Fibroblast of upper back skin (primary cell): ENCODE results near the gene RCAN3.

Source experiments
- DNase-seq: peaks from one replicate; pipeline ENCODE4 v3.0.0-alpha.2; 2013

Gene RCAN3

GRCh38 chr1:24553931-24554330 lies 51.3 kb downstream of the RCAN3 start:
- DNase-seq: no peak

DNA sequence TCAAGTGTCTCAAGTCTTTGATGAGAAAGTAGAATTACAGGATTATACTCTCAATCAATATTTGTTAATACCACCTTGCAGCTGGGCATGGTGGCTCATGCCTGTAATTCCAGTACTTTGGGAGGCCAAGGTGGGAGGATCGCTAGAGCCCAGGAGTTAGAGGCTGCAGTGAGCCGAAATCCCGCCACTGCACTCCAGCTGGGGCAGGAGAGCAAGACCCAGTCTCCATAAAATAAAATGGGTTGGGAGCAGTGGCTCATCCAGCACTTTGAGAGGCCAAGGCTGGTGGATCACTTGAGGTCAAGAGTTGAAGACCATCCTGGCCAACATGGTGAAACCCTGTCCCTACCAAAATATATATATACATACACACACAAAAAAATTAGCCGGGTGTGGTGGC lies 52.1 kb downstream of the RCAN3 start:
- DNase-seq: no peak

DNA sequence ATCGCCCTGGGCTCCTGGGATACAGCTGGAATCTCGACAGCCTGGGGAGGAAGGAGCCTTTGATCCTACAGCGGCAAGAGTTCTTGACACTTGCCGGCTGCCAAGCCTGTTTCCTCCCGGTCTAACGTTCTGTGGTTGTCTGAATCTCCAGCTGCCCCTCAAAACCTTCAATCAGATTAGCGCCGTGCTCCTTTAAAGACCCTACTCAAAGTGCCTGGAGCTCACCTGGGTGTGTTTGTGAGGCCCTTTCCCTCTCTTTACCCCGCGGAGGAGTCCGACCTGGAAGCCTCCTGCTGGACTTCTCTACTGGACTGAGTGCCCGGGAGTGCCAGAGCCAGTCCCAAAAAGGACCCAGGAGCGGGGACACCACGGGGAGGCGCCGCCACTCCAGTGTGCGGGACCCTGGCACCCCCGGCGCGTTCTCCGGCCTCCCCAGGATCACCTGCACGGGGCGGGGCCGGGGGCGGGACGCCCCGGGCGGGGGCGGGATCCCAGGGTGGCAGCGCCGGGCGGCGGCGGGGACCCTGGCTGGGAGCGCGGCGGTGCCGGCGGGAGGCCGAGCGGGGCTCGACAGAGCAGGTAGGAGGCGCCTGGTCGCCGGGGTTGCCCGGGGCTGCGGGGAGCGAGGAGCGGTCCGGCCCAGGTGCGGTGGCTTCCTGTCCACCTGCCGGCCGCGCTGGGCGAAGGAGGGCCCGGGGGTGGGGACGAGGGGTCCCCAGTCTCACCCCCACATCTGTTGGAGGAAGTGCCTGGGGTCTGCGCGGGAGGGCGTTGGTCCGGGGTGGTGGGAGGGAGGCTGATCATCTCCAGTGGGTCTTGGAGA lies 53.2 kb downstream of the RCAN3 start, which contains the start of gene NCMAP:
NCMAP (plus strand) TSS at position 497 of the 823 bp plus-strand sequence. CDS start 39,344 bp downstream, outside the sequence.
- DNase-seq: no peak

DNA sequence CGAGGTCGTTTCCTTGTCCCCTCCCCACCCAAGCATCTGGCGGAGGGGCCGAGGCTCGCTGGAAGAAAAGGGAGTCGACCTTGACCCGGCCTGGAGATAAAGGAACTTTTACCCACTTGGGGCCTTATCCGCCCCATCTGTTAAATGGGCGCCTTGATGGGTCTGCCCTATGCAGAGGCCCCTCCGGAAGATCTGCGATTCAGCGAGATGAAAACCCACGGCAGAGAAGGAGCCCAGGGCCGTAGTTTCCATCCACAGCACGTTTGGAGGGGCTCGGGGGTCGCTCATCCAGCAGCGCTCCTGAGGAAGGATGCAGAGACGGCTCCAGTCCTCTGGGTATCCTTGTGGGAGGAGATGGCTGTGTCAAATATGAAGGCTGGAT lies 53.8 kb downstream of the RCAN3 start:
- DNase-seq: no peak

DNA sequence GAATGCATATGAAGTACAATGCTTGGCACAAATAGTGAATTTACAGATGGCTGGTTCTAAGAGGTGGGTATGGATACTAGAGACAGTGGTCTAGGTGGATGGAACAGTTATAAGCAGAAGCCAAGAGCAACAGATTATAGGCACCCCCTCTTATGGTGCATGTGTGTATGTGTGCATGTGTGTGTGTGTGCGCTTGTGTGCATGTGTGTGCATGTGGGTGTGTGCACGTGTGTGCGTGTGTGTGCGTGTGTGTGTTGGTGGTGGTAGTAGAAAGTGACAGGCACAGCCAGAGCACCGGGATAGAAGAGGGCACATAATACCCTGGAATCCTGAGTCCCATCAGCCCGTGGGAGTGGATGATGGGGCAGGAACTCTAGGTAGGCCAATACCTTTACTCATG lies 54.6 kb downstream of the RCAN3 start:
- no peak for DNase-seq

DNA sequence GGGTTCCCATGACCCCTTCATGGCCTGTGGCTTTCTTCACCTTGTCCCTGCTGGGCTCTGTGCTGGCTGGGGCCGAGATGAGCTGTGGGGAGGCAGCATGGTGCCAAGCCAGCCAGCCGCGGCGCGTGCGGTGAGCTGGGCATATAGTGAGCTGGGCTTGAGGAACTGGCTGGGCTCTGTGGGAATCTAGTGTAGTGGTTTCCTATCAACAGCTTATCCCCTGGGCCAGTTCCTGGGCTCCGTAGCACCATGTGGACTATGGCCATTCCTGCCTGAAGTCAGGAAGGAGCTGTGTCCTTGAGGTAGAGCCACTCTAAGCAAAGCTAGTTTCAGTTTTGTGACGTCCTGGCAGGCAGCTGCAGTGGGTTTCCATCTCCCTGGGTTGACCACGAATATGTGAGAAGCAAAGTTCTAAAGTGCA lies 55.1 kb downstream of the RCAN3 start:
- DNase-seq: no peak

GRCh38 chr1:24558455-24558854 lies 55.8 kb downstream of the RCAN3 start:
- DNase-seq: no peak

DNA sequence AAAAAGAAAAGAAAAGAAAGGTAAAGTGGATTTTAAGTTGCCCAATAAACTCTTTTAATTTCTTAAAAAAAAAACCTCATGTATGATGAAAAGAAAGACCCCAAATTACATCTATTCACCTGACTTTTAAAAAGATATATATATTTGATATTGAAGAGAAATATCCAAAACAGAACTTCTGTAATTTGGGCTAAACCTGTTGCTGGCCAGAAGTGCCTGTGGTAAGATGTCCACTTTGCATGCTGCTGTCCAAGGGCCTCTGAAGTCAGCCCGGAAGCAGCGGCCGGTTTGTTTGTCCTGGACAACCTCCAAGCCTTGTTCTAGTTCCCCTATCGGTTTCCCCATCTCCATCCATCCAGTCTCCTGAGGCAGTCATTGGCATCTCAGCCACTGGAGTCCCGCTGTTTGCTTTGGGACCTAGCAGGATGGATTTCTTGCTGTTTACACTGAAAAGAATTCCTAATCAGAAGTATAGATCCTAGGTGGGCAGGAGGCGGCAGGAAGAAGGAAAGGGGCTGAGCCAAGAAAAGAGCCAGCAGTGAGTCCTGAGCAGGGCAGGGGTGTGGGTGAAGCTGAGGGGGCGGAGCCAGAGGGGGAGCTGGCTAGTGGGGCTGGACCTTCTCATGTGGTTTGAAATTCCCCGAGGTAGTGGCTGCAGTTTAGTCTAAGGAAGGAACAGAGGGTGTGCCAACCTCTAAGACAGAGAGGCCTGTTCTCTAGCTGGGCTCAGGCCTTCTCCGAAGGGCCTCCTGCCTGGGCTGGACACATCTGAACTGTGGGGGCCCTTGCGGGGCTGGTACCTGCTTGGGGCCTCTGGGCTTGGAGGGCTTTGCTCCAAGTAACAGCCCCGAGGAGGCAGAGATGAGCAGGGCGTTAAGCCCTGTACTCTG lies 56.5 kb downstream of the RCAN3 start:
- peak; percentile 35 for DNase-seq

DNA sequence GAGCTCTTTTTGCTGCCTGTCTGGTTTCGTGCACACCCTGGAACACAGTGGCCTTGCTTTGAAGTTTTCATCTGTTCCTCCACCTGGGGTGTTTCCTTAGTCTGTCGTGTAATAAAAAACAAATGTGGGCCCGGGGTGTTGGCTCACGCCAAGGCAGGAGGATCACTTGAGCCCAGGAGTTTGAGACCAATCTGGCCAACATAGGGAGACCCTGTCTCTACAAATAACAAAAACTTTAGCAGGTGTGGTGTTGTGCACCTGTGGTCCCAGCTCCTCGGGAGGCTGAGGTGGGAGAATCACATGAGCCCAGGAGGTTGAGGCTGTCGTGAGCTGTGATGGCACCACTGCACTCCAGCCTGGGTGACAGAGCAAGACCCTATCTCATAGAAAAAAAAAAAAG lies 57.7 kb downstream of the RCAN3 start:
- no peak for DNase-seq

DNA sequence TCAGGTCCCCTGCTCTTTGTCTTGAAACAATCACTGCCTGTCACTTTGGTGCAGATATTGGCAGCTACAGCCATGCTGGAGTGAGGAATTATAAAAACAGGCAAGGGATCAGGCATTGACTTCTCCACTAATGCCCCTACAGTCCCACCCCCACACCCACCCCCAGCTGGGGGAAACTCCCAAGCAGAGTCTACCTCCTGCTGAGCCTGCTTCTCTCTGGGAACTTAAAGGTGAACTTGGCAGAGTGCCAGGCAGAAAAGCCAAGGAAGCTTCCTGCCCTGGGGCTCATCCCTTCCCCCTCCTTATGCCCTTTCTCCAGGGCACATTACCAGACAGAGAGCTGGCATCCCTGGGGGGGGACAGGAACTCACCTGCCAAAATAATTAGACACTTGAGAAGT lies 60.0 kb downstream of the RCAN3 start:
- no peak for DNase-seq

DNA sequence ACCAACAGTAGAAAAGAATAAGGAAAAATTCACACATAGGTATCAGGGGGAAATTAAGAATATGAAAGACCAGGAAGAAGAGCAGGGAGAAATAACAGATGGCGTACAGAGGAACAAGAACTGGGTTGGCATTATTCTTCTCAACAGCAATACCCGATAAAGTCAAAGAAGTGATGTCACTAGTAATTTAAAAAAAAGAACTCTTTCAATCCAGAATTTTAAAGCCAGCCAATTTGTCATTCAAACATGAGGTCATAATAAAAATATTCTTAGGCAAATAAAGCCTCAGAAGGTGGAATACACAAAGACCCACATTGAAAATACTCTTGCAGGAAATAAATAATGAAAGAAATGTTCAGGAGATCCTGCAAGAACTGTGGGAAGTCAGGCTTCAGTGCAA lies 62.1 kb downstream of the RCAN3 start:
- DNase-seq: no peak

DNA sequence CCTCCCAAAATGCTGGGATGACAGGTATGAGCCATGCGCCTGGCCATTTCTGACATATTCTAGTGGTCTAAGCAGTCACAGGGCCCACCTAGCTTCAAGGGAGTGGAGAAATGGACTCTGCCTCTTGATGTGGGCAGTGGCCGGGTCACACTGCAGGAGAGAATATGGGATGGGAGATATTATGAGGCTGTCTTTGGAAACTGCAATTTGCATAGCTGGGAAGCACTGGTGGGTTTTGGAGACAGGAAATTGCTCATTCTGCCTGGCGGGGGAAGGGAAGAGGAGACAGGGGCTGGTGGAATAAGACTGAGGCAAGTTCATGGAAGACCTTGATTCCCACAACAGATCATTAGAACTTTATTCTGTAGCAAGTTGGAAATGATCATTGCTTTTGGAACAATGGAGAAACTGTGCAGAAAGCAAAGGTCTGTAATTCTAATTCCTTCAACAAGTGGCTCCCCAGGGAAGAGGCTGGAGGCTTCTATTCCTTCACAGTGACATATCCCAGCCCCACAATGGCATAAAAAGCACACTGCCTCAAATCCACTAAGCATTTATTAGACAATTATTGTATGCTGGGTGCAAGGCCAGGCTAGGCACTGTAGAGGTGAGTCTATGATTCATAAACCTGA lies 63.7 kb downstream of the RCAN3 start:
- peak; percentile 49 for DNase-seq

- DNase-seq: no peak
These were observed 65.3 kb downstream of the RCAN3 start for GRCh38 chr1:24567792-24568388.

GRCh38 chr1:24568475-24568874 lies 65.8 kb downstream of the RCAN3 start:
- DNase-seq: no peak

- no peak for DNase-seq
These were observed 67.9 kb downstream of the RCAN3 start for GRCh38 chr1:24570265-24571125.

GRCh38 chr1:24572301-24572700 lies 69.7 kb downstream of the RCAN3 start:
- DNase-seq: no peak

DNA sequence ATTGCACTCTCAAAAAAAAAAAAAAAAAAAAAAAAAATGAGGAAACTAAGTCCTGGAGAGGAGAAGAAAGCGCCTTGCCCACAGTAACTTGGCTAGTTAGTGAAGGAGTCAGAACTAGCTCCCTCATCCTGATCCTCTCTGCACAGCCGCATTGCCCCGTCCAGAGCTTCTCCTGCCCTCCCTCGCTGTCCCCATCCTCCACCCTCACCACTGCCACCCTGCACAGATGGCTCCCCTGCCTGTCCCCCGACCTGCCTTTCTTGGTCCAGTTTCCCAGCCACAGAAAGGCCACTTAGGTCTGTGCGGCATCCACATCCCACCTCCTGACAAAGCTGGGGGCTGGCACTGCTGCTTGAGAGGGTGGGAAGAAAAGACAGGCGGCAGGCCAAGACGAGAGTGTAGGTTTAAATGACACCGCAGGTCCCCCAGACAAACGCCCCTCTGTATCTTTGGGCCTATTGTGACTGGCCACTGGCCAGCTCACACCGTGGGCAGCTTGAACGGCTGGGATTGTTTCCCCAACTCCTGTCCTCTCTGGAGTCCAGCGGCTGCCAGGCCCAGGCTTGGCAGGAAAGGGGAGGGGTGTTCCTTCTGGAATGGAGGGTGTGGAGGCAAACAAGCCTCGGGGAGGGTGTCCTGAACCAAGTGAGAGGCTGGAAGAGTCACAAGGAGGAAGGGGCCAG lies 73.4 kb downstream of the RCAN3 start:
- DNase-seq: no peak

DNA sequence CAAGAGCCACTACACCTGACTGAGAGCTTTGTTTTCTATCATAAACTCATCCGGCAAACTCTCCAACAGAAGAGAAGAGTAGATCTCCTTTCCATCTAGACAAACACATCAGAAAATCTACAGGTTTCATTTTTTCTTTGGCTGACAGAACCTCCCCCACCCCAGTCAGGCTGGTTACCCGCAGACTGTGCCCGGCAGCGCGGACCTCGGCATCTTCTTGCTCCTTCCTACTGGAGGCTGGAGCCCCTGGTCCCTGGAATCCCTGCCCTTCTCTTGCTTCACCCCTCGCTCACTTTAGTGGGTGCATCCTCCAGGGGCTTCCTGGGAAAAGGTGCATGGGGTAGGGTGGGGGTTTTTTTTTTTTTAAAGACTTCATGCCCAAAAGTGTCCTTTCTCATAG lies 76.2 kb downstream of the RCAN3 start:
- DNase-seq: no peak

DNA sequence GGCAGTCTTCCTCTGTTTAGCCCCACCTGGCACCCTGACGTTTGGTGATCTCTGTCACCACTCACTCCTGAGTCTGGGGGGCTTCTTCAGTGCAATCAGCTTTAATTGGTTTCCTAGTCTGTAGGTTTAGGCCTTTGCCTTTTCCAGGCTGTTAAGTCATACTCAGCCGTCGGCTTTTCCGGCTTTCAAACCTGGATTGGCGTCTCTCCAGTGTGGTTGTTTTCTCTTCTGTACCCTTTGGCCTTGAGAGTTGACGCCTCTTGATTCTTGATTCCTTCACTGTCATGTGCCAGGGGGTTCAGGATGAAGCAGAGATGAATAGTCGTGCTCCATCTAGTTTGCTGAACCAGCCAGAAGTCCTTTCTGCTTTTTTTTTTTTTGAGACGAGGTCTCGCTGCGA lies 78.1 kb downstream of the RCAN3 start:
- DNase-seq: no peak

DNA sequence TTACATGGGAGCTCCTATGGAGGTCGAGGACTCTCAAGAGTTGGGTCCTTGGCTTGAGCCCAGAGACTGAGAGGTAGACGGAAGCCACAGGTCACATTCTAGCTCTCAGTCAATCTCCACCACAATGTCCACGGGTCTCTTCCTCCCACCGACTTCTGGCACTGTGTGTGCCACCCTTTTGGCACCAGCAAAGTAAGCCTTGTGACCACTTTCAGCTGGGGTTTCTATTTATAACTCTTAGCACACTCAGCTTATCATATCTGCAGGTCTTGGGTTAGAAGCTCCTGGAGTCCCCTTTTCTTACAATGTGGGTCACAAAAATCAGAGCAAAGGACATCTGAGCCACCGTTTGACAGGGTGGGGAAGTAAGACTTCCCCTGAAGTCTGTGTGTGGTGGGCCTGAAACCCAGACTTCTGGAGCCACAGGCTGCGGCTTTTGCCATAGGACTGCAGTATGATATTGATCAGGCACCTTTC lies 81.6 kb downstream of the RCAN3 start:
- no peak for DNase-seq

- no peak for DNase-seq
These were observed 83.5 kb downstream of the RCAN3 start for GRCh38 chr1:24586119-24586518.
